GM12878 (cell line): ENCODE results near the gene MPHOSPH6. TPM values are rescaled to one million over a fixed set of nuclear protein-coding genes. Genes with fewer than 3 reads are reported as not detected.

ENCODE experiments used
- ATAC-seq: fragments of 200-7000 bp; cut with Tn5 transposase; 3 replicates; pipeline ENCODE4 v1.9.1; 2020; ENCODE audit warnings: mild to moderate bottlenecking, moderate library complexity
- BruUV-seq: library from RNA; stranded (reverse); fragments of 400-500 nt; replicated peaks from 2 replicates; lab custom pipeline; 2021; lab: Mats Ljungman, UMichigan
- CTCF ChIA-PET: fragments of 300-600 bp; sonication (Branson Sonifier 250); formaldehyde crosslinking; extraction: SDS; loops from one replicate; lab custom pipeline; 2021; ENCODE audit warnings: inconsistent platforms; lab: Yijun Ruan, JAX
- POLR2A ChIA-PET: fragments of 350-600 bp; formaldehyde crosslinking; extraction: SDS; loops from one replicate; lab custom pipeline; 2021; ENCODE audit warnings: inconsistent platforms; lab: Charles Lee
- RAD21 ChIA-PET: fragments of 300-600 bp; sonication (Branson Sonifier 250); formaldehyde crosslinking; loops from one replicate; lab custom pipeline; 2023; ENCODE audit warnings: antibody characterized with exemption; ENCODE audit not compliant: unreplicated experiment; lab: Charles Lee
- SMC1A ChIA-PET: fragments of 300-600 bp; sonication (Branson Sonifier 250); formaldehyde crosslinking; loops from one replicate; lab custom pipeline; 2023; ENCODE audit not compliant: unreplicated experiment, uncharacterized antibody; lab: Charles Lee
- DNase-seq: peaks from one replicate; pipeline ENCODE4 v3.0.0-alpha.2; 2011; ENCODE audit warnings: low read depth, low spot score
- FAIRE-seq: peaks from 3 replicates; lab custom pipeline; 2011; peaks lifted over from hg19 to GRCh38; lab: Jason Lieb, UNC
- H2AFZ ChIP-seq: 2 replicates; pipeline ENCODE4 v1.6.0; 2011; ENCODE audit warnings: low read depth, low read length, control low read depth; ENCODE audit not compliant: control insufficient read depth
- H3K27ac ChIP-seq: 2 replicates; pipeline ENCODE4 v1.5.1; 2011; ENCODE audit warnings: control low read depth; ENCODE audit not compliant: control insufficient read depth, insufficient read depth
- H3K27me3 ChIP-seq, 2 experiments: replicated peaks in 1 of 2; 2 replicates each; pipeline versions ENCODE4 v1.6.0 to v1.6.1; 2011; ENCODE audit warnings: low read length in 1 of 2; ENCODE audit not compliant: control insufficient read depth in 2 of 2, insufficient read depth in 2 of 2
- H3K36me3 ChIP-seq, 2 experiments: 2 replicates each; pipeline ENCODE4 v1.5.1; 2011; ENCODE audit warnings: low read length in 1 of 2; ENCODE audit not compliant: control insufficient read depth in 2 of 2, insufficient read depth in 2 of 2
- H3K4me1 ChIP-seq: 2 replicates; pipeline ENCODE4 v1.6.1; 2011; ENCODE audit warnings: mild to moderate bottlenecking, low read length, moderate library complexity, mixed read lengths; ENCODE audit not compliant: control insufficient read depth, insufficient read depth
- H3K4me2 ChIP-seq: 2 replicates; pipeline ENCODE4 v1.6.0; 2011; ENCODE audit warnings: control low read depth; ENCODE audit not compliant: control insufficient read depth, insufficient read depth
- H3K4me3 ChIP-seq: fragments of 200-600 bp; sonication (generic); 2 replicates; pipeline ENCODE4 v1.5.1; 2016
- H3K79me2 ChIP-seq: 2 replicates; pipeline ENCODE4 v1.6.0; 2011; ENCODE audit warnings: low read length; ENCODE audit not compliant: control insufficient read depth, insufficient read depth
- H3K9ac ChIP-seq: 2 replicates; pipeline ENCODE4 v1.8.0; 2011; ENCODE audit warnings: low read length, control low read depth, mixed read lengths; ENCODE audit not compliant: control insufficient read depth, insufficient read depth
- H3K9me3 ChIP-seq: replicated peaks from 3 replicates; pipeline ENCODE4 v1.5.1; 2011; ENCODE audit warnings: mild to moderate bottlenecking, low read length; ENCODE audit not compliant: control insufficient read depth, insufficient read depth
- H4K20me1 ChIP-seq: 2 replicates; pipeline ENCODE4 v1.6.0; 2011; ENCODE audit not compliant: control insufficient read depth, insufficient read depth
- ATF3 ChIP-seq: IDR thresholded peaks from 2 replicates; pipeline ENCODE4 v1.6.1; 2011; ENCODE audit warnings: low read depth, mild to moderate bottlenecking, low read length, moderate library complexity, borderline replicate concordance; ENCODE audit errors: extremely low read depth
- BHLHE40 ChIP-seq, 2 experiments: fragments of 450-650 bp in 1 of 2; IDR thresholded peaks; 2 replicates each; pipeline ENCODE4 v1.6.1; 2011 to 2017; ENCODE audit warnings: low read depth in 2 of 2, borderline replicate concordance in 1 of 2, improper control_type of control experiment in 1 of 2, low read length in 1 of 2, mild to moderate bottlenecking in 1 of 2
- NKRF ChIP-seq: fragments of 450-650 bp; conservative IDR thresholded peaks from 2 replicates; pipeline ENCODE4 v1.6.1; 2017; ENCODE audit warnings: mild to moderate bottlenecking, moderate library complexity
- NR2F1 ChIP-seq: fragments of 450-650 bp; conservative IDR thresholded peaks from 2 replicates; pipeline ENCODE4 v1.6.1; 2017; ENCODE audit warnings: mild to moderate bottlenecking
- PKNOX1 ChIP-seq: fragments of 450-650 bp; IDR thresholded peaks from 2 replicates; pipeline ENCODE4 v1.6.1; 2016; ENCODE audit warnings: mild to moderate bottlenecking
- RB1 ChIP-seq: fragments of 450-650 bp; formaldehyde crosslinking; IDR thresholded peaks from 2 replicates; pipeline ENCODE4 v1.6.1; 2017; ENCODE audit warnings: mild to moderate bottlenecking, borderline replicate concordance
- RELB ChIP-seq: fragments of 450-650 bp; IDR thresholded peaks from 2 replicates; pipeline ENCODE4 v1.6.1; 2017; ENCODE audit warnings: low read depth, mild to moderate bottlenecking, moderate library complexity
- SREBF1 ChIP-seq: IDR thresholded peaks from 2 replicates; pipeline ENCODE4 v1.6.1; 2012; ENCODE audit warnings: mild to moderate bottlenecking, low read length
- WGBS: methylation state at CpG from one replicate; pipeline ENCODE4 v1.1.6; 2016; ENCODE audit warnings: low lambda C conversion rate; ENCODE audit not compliant: insufficient replicate concordance, insufficient coverage; ENCODE audit errors: missing lambda C conversion rate; 5-methylcytosine and 5-hydroxymethylcytosine counted together
- in situ Hi-C: fragments of 300-500 bp; cut with MboI; formaldehyde crosslinking; loops from 9 replicates; pipeline ENCODE4 v1.14.3; 2018; ENCODE audit warnings: mixed read lengths
- intact Hi-C: fragments of 100-400 bp; cut with micrococcal nuclease; formaldehyde crosslinking; loops from one replicate; pipeline ENCODE4 v1.14.2; 2022; ENCODE audit not compliant: unreplicated experiment
- polyA plus RNA-seq, 11 experiments: library from polyadenylated mRNA; depleted of rRNA in 4 of 11; unstranded in 6 of 11; stranded (reverse) in 5 of 11; fragments of >200 nt; fragmentation: Nextera tagmentation in 4 of 11; fragmentation: Illumina TruSeq in 1 of 11; extraction: Ambion mirVana in 4 of 11; extraction: Trizol in 1 of 11; gene quantifications; 1 replicate in 1 of 11; 2 replicates in 10 of 11; pipeline versions ENCODE4 v1.2.1 to v1.2.3, GENCODE V29; 2011 to 2016; ENCODE audit warnings: inconsistent platforms in 2 of 11, missing spikeins in 2 of 11, low read depth in 1 of 11
- total RNA-seq, 4 experiments: library from RNA; depleted of rRNA in 3 of 4; stranded (reverse); fragments of >200 nt in 3 of 4; fragmentation: Illumina TruSeq in 1 of 4; extraction: Trizol in 1 of 4; gene quantifications; 2 replicates each; pipeline versions ENCODE4 v1.2.1 to v1.2.3, GENCODE V29; 2013 to 2021

The MPHOSPH6 gene
- total and polyA plus RNA-seq, 10 of the 15 experiments (the other 5 are each of a cell fraction or from before 2014, with no cell fraction given): 8.9 to 39.6 (median 19.8) TPM

GRCh38 chr16:82136956-82137821, 32.8 kb downstream of the MPHOSPH6 start:
- no peak overlapping the region for H3K9ac ChIP-seq
- BruUV-seq: no TSS peak
- FAIRE-seq: no peak
- POLR2A ChIA-PET: no interaction called here
- H3K9me3 ChIP-seq: no peaks in the 10 kb centered on the region; the same call in 2 of the 3 replicates
- in situ Hi-C loops: no loop called here
- no peaks in the 10 kb centered on the region for H3K36me3 ChIP-seq
- H4K20me1 ChIP-seq: no peaks in the 10 kb centered on the region
- CTCF ChIA-PET: no interaction called here
- H3K4me1 ChIP-seq: no peaks in the 10 kb centered on the region
- H3K4me3 ChIP-seq: no peak overlapping the region
- ATAC-seq: no peak
- TF ChIP-seq RB1: no peak
- TF ChIP-seq RELB: no peak
- no peak for TF ChIP-seq BHLHE40 (IDR thresholded peaks at IDR 0.05; ENCODE audit: borderline replicate concordance in 1 of 2, low read depth in 2 of 2, low read length in 1 of 2)
- TF ChIP-seq, all 136 proteins: peak for 0
- no peak overlapping the region for H2AFZ ChIP-seq
- H3K27me3 ChIP-seq: no peaks in the 10 kb centered on the region
- WGBS: 86% methylated on average over 9 of the region's 9 CpGs
- intact Hi-C loops: no loop called here
- ChIA-PET RAD21 (no interaction called here), SMC1A (no interaction called here)
- no peaks in the 10 kb centered on the region for H3K79me2 ChIP-seq
- no peak overlapping the region for H3K27ac ChIP-seq
- H3K4me2 ChIP-seq: no peak overlapping the region
- no peak for DNase-seq

- ATAC-seq (no peak), FAIRE-seq (no peak), DNase-seq (no peak)
- no peak overlapping the region for H3K27ac ChIP-seq
- H3K9ac ChIP-seq: no peak overlapping the region
- H3K4me3 ChIP-seq: no peak overlapping the region
- H3K27me3 ChIP-seq: no peaks in the 10 kb centered on the region
- RAD21 ChIA-PET: no interaction called here
- POLR2A ChIA-PET: no interaction called here
- WGBS: 54% methylated on average over 8 of the region's 8 CpGs
- CTCF ChIA-PET: no interaction called here
- BruUV-seq: no TSS peak
- no peaks in the 10 kb centered on the region for H4K20me1 ChIP-seq
- H3K4me1 ChIP-seq: no peaks in the 10 kb centered on the region
- no peaks in the 10 kb centered on the region for H3K79me2 ChIP-seq
- no peaks in the 10 kb centered on the region; the same call in 2 of the 3 replicates for H3K9me3 ChIP-seq
- no peak overlapping the region for H2AFZ ChIP-seq
- H3K36me3 ChIP-seq: no peaks in the 10 kb centered on the region
- in situ Hi-C loops (no loop called here), intact Hi-C loops (no loop called here)
- H3K4me2 ChIP-seq: no peak overlapping the region
- SMC1A ChIA-PET: no interaction called here
- TF ChIP-seq PKNOX1: no peak
- no peak for TF ChIP-seq NKRF
- no peak for TF ChIP-seq SREBF1
- no peak for TF ChIP-seq NR2F1
- no peak for TF ChIP-seq ATF3
Measured at GRCh38 chr16:82135844-82136243, 34.2 kb downstream of the MPHOSPH6 start.
